Activated CD8-positive, alpha-beta memory T cell treated with anti-CD3 and anti-CD28 coated beads, Interleukin-2, amount 50 U/mL, for 24 hours (primary cell): Measurements from ENCODE around the gene PFKL.
"Not testable (repeated sequence)": the region's sequence is repeated elsewhere in the genome, so short reads cannot be mapped to it uniquely, and the experiment has no call there.

Experiments
- DNase-seq: peaks from one replicate; pipeline ENCODE4 v3.0.0-alpha.2; 2020; ENCODE audit errors: extremely low read depth

PFKL gene

DNA sequence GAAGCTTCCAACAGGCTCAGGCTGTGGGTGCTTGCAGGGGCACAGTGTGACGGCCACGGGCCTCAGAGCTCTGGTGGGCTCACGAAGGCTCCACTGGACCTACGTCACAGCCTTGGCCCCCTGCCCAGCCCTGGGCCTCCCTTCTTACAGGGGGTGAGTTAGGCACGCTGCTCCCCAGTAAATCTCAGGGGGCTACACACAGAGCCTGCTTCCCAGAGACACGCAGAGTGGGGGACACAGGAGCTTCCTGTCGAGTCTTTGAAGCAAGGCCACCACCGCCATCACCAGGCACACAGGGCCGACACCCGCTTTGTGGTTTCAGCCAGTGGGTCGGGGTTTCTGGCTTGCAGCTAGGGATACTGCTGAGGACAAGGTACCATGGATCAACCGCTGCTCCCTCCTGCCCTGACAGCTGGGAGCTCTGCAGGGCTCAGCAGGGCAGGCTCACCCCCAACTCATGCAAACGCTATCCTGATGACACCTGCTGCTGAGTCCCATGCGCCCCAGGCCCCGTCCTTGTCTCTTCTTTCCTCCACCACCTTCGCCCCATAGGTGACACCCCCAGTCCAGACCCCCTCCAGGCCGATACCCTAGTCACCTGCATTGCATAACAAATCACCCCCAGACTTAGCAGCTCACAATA is 44.8 kb downstream of the PFKL start:
- DNase-seq, result no peak

DNA sequence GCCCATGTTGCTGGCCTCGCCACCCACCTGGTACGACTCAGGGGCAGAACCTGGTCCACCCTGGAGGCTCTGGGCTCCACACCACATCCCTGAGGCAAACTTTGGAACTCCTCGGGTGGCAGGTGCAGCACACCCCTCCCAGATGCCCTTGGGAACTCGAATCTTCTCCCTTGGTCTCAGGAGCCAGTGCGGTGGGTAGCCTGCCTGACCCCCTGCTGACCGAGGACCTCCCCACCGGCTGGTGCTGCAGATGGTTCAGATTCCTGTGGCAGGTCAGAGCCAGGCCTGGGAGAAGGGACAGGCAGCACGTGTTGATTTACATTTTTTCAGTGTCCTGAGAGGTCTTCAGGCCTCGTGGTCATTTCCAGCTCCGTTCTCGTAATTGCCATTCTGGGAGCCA is 45.6 kb downstream of the PFKL start:
- no peak for DNase-seq

DNA sequence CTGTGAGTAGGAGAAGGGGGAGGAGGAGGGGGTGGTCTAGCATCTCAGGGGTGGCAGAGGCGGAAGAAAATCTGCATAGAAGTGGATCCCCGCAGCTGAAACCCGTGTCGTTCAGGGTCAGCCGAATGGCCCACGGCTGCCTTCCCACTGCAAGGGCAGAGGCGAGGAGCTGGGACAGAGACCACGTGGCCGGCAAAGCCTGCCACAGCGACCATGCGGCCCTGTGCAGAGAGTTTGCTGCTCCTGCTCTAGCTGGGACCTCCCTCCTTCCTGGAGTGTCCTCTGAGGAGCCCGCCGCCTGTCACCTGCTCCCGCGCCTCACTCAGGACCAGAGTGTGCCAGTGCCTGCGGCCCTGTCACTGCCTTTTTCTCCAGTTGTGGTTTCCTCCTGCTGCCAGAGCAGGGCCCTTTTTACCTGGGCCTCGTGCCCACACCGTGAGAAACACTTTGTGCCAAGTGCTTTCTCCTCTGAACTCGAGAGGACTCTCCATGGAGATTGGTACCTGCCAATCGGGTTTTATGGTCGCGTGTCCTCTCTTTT is 48.1 kb downstream of the PFKL start:
- no peak for DNase-seq

DNA sequence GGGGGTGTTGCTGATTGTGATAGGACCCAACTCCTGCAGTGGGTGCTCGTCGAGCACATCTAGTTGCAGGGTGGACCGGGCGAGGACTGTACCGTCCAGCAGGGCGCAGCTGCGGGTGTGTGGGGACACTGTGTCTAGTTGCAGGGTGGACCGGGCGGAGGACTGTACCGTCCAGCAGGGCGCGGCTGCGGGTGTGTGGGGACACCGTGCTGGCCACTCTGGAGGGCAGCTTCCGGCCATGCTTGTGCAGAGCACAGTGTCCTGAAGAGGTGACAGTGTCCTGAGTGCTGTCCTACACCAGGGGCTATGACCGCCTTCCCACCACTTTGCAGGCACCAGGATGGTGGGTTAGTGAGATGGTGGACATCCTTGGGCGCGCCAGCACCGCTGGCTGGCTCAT is 49.0 kb downstream of the PFKL start:
- no peak for DNase-seq

DNA sequence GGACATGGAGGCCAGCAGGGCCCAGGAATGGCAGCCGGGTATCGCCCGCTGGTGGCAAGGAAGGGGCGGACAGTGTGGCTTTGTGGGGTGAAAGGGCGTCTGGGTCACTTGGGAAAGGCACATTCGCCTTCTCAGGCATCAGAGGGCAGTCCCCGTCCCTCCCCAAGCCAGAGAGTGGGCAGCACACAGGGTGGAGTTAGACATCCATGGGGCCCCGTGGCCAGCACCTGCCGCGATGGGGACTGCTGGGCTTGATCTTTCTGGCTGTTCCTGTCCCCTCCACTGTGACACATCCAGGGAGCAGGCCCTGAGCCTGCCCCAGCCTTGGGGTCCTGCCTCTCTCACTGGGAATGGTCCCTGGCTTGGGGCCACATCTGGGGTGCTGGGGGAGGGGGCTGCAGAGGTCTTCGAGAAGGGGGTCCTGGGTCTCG is 49.6 kb downstream of the PFKL start:
- DNase-seq, result no peak

DNA sequence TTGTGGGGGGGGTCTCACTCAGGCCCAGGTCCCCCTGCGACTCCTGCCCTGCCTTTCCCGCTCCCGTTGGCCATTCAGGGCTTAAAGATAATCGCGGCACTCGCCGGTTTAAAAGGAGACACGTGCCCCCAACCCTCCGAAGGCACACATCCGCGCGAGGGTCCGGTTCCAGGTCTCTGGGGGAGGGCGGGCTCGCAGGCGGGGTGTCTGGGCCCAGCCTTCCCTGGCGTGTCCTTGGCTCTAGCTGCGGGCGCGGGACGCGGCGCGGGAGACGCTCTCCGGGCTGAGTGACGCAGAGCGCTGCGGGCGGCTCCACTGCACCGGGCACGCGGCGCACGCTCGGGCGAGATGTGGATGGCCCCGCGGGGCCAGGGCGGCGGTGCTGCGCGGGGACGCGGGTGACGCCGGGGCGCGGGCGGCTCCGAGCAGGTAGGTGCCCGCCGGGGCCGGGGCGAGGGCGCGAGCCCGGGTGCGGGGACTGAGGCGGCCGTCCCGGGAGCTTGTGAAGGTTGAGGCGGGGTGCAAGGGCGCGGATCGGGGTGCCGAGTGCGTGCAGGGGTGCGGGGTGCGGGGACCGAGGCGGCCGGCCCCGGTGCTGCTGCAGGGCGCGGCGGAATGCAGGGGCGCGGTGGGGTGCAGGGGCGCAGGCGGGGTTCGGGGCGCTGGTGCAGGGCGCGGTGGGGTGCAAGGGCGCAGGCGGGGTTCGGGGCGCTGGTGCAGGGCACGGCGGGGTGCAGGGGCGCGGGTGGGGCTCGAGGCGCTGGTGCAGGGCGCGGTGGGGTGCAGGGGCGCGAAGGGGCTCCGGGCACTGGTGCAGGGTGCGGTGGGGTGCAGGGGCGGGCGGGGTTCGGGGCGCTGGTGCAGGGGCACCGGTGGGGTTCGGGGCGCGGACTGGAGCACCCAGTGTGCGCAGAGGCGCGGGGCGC is 50.3 kb downstream of the PFKL start:
- DNase-seq, result no peak

DNA sequence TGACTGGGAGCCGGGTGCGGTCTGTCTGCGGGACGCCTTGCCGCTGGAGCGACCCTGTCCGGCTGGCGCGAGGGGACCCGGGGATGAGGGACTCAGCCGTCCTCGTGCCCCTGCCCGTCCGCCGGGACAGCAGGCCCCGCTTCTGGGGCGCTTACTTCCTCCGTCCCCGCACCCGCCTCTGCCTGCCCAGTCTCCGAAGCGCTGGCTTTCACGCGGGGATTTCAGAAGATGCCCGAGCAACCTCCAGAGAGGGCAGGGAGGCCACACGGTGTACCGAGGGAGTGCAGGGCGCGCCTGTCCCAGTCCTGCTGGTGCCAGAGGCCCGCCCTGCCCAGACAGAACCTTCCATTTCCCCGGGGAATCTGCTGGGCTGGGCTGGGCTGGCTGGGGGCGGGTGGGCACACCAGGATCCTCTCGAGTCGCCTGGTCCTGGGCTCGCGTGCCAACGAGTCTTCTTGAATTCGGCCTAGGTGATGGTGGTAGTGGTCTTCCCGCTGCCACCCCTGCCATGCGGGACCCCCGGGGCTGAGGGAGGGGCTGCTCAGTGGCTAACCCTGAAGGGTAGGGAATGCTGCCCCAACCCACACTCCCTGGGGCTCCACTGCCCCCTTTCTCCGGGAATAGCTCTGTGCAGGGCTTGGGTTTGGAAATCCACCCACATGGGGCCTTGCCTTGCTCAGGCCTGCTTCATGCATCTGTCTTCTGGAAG is 51.1 kb downstream of the PFKL start:
- DNase-seq, result no peak

DNA sequence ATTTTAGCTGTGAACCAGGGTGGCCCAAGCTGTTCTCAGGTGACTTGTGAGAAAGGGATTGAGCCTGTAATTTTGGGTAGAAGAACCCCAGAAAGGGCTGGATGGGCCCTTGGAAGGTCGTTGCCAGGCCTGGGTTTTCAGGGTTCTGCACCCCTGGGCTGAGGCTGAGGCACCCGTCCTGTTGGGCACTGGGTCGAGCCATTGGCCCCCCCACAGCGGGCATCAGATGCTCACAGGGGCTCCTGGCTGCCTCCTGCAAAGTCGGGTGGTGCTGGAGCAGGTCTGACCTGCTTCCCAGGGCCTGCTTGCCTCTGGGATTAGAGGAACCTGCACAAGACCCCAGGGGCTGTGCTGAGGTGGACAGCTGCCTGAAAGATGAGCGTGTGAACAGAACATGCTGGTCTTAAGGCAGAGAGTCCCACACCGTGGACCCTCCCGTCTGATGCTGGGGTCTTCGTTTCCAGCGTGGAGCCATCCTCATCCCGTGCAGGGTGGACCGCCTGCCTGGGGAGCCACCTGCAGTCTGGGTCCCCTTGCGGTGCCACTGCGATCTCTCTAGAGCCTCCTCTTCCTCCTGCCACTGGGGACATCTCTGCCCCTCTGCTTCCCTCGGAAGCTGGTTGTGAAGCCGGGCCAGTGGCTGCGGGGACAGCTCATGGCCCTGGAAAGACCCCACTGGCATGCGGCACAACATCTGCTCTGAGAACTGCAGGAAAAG is 51.8 kb downstream of the PFKL start:
- no peak for DNase-seq

DNA sequence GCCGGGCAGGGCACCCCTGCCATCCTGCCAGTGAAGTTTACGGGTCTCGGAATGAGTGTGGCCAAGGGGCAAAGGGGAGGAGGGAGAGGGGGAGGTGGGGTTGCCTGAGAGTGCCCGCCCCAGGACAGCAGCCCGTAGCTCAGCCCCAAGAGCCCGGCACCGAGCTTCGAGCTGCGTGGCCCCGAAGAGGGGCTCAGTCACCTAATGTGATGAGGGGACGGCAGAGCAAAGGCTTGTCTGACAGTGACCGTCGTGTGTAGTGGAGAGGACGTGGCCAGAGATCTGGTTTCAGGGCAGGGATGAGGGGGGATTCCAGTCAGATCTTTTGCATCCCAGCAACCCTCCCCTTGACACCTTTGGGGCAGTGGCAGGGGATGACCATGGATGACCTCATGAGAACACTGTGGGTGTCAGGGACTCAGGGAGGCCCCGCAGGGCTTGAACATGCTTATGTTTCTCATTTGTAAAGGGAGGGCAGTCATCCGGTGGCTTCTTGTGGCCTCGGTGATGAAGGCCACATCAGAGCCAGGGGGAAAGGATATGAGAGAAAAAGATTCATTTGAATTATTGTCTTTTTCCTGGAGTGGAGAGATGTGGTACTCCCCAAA is 52.5 kb downstream of the PFKL start:
- DNase-seq, result no peak

DNA sequence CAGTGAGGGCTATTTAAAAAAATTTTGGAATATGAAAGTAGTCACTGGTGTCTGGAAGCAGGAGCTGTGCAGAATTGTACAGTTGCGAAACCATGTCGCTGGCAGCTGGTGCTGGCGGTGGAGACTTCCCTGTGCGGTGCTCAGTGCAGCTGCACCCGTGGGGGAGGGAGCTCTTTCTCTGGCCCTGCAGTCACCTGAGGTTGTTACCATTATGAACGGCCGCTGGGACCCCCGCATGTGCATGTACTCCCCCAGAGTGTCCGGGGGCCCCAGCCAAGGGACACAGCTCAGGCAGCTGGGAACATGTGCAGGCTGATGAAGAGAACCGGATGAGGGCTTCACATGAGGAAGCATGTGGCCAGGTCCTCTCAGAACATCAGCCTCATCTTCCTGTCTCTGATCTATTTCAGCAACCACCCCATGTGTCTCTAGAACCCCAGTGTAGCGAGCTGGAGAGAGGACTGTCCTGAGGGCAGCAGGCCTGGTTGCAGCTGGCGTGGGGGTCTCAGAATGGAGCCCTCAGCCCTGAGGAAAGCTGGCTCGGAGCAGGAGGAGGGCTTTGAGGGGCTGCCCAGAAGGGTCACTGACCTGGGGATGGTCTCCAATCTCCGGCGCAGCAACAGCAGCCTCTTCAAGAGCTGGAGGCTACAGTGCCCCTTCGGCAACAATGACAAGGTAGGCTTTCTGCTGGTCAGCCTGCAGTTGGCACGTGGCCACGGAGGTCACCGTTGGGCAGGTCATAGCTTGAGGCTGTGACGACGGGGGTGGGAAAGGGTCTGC is 53.5 kb downstream of the PFKL start, which contains the start of gene TRPM2:
Gene TRPM2 (plus strand): TSS at position 431 of the 780 bp plus-strand sequence. CDS start 80 bp downstream, at position 511.
- DNase-seq, result no peak

DNA sequence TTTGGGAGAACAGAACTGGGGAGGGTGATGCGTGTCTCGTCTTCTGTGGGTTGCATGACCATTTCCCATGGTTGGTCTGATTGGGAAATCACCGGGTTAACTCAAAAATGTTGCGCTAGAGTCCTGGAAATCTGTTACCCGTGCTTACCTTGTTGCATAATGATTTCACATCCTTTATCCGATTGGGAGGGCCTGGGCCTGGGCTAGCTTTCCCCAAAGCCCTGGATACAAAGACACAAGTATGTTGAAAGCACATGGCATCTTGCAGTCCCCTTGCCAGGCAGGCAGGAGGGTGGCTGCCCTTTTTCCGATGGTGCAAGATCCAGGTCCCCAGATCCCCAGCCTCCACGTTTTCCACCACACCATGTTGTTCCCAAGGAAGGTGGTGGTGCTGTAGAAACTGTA is 54.1 kb downstream of the PFKL start:
- no peak for DNase-seq

DNA sequence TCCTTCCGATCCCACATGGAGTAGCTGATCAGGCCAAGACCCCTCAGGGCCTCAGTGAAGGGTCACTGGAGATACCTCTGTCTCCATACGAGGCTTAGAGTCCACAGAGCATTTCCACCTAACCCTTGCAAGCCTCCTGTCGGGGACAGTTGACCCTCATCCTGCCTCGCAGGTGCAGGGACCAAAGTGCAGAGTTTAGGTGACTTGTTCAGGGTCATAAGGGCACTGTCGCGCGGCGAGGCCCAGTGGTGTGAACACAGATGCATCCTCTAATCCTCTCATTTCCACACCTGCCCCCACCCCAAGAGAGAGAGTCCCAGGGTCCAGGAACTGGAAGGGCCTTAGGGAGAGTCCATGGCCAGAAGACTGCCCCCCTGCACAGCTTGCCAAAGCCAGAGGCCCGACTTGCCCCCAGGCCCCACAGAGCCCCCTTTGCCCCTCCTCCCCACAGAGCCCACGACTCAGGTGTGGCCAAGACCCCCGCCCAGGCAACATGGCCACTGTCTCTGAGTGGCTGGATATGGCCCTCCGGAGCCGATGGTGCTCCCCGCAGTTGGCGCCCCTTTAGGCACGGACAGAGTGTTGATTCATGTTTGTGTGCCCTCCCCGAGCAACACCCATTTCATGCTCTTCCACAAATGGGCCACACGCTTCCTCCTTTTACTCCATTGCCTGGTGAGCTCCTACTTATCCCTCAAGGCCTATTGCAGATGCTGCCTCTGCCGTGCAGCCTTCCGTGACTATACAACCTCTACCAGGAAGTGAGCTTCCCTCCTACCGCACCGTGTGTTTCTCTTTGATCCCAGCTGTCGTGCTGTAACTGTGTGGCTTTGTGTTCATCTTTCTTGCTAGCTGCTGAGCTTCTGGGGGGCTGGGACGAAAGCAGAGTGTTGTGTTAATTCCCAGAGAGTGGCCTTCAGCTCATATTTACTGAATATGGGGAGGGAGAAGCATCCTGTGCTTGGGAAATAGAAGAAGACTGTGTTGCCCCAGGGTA is 55.2 kb downstream of the PFKL start:
- no peak for DNase-seq

DNA sequence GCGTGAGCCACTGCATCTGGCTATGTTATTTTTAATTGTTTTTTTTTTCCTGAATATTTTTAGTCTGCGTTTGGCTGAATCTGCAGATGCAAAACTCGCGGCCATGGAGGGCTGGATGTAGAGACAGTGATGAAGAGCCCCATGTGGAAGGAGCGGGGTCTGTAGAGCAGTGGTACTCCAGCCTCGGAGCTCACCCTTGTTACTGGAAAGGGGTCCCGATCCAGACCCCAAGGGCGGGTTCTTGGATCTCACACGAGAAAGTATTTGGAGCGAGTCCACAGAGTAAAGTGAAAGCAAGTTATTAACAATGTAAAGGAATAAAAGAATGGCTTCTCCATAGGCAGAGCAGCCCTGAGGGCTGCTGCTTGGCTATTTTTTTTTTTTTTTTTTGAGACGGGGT is 56.3 kb downstream of the PFKL start:
- no peak for DNase-seq

DNA sequence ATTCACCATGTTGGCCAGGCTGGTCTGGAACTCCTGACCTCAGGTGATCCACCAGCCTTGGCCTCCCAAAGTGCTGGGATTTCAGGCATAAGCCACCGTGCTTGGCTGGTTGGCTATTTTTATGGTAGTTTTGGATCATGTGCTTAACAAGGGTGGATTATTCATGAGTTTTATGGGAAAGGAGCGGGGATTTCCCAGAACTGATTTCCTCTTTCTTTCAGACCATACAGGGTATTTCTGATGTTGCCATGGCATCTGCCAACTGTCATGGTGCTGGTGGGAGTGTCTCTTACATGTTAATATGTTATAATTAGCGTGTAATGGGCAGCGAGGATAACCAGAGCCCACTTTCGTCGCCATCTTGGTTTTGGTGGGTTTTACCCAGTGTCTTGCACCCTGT is 56.8 kb downstream of the PFKL start:
- DNase-seq, result no peak

DNA sequence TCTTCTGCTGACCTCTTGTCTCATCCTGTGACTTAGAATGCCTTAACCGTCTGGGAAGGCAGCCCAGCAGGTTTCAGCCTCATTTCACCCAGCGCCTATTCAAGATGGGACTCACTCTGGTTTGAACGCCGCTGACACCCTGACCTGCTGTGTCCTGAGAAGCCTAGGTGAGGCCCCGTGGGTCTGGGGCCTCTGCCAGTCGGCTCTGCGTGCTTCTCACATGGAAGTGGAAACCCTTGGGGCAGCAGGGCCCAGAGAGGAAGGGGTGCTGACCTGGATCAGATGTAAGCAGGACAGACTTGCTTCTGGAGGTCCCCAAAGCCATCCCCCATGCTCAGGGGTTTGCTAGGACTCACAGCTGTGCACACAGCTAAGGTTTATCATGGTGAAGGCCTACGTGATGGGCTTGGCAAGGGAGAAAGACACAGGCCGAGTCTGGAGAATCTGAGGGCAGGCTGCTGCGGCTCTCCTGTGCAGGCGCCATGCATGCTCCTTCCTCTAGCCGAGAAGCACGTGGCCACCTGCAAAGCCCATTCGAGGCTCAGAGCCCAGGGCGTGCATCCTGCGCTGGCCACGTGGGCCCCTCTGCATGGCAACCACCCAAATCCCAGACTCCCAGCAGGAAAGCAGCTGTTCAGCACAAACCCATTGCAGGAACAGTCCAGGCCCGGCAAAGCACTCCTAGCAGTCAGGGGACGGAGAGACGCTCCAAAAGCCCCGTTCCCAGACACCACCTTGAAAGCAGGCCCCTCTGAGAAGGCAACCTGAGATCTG is 57.4 kb downstream of the PFKL start:
- no peak for DNase-seq

DNA sequence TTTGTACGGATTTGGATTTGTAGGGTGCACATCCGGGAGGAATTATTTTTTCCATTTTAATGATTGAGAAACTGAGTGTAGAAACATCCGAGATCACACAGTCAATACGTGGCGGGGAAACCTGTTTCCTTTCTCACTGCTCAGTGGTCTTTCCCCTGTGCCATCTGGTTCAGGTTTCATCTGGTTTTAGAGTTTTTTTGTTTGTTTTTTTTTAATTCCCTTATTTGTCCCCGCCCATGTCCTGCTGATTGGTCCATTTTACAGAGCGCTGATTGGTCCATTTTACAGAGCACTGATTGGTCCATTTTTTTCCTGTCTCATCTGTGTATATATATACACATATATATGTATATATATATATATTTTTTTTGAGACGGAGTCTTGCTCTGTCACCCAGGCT is 59.5 kb downstream of the PFKL start:
- DNase-seq, result no peak

DNA sequence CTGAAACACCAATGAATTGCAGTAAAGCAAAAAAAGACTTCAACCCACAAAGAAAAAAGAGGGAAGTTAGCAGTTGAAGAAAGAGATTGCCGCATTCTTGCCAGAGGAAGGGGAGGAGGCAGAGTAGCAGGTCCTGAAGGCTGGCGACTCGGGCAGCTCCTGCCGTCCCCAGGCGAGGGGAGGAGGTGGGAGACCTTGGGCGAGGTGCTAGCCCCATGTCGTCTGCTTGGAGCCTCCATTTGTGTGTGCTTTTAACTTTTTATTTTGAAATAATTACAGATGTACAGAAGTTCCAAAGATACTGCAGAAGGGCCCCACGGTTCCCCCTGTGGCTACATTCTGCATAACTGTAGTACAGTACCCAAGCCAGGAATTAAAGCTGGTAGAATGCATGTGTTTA is 60.3 kb downstream of the PFKL start:
- no peak for DNase-seq

DNA sequence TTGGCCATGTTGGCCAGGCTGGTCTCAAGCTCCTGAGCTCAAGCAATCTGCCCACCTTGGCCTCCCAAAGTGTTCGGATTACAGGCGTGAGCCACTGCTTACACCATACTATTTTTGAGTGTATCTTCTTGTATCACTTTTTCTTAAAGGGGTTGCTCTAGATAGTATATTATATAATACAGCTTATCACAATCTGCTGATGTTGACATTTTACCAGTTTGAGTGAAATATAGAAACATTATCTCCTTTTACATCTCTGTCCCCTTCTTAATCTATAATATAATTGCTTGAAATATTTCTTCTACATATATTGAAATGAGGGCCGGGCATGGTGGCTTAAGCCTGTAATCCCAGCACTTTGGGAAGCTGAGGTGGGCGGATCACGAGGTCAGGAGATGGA is 62.0 kb downstream of the PFKL start:
- DNase-seq, result not testable (repeated sequence)
